Cardiac fibroblast (primary cell): ENCODE results near the gene ME3.
A peak's percentile ranks its signal among the peaks of the same experiment; 100 is the strongest.
"Not testable (repeated sequence)": the region's sequence is repeated elsewhere in the genome, so short reads cannot be mapped to it uniquely, and the experiment has no call there.

ENCODE experiments used
- DNase-seq, 2 donors: peaks; one replicate each; pipeline versions ENCODE4 v3.0.0 to v3.0.0-alpha.2; 2010; ENCODE audit warnings: low read depth in 2 of 2
- H3K4me3 ChIP-seq, 2 donors: replicated peaks in 1 of 2; 1 replicate in 1 of 2; 2 replicates in 1 of 2; pipeline ENCODE4 v1.5.1; 2011; ENCODE audit warnings: low read depth in 2 of 2, low read length in 2 of 2, mild to moderate bottlenecking in 2 of 2, moderate library complexity in 1 of 2
- TF ChIP-seq, protein P1 (sequence below): IDR thresholded peaks from one replicate; pipeline ENCODE4 v1.5.1; 2011; ENCODE audit warnings: low read depth, mild to moderate bottlenecking, low read length, inconsistent platforms

ME3 gene

DNA sequence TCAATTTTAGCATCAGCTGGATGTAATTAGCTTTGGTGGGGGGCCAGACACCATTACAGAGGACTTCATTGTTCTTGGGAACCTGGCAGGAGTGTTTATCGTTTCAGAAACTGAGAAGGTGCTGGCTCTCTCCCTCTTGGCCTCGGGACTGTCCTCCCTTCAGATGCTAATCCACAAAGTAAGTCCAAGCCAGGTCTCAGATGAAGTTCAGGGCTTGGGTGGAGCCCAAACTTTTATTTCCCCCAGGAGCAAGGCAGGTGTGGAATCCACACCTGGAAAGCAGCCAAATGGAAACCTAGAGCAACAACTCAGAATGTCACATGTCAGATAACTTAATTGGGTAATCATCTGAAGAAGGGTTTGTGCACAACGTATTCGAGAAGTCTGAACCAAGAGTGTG, 119.2 kb downstream of the ME3 start:
- no peak for DNase-seq
- H3K4me3 ChIP-seq = no peak overlapping the region
- TF ChIP-seq, protein P1, sequence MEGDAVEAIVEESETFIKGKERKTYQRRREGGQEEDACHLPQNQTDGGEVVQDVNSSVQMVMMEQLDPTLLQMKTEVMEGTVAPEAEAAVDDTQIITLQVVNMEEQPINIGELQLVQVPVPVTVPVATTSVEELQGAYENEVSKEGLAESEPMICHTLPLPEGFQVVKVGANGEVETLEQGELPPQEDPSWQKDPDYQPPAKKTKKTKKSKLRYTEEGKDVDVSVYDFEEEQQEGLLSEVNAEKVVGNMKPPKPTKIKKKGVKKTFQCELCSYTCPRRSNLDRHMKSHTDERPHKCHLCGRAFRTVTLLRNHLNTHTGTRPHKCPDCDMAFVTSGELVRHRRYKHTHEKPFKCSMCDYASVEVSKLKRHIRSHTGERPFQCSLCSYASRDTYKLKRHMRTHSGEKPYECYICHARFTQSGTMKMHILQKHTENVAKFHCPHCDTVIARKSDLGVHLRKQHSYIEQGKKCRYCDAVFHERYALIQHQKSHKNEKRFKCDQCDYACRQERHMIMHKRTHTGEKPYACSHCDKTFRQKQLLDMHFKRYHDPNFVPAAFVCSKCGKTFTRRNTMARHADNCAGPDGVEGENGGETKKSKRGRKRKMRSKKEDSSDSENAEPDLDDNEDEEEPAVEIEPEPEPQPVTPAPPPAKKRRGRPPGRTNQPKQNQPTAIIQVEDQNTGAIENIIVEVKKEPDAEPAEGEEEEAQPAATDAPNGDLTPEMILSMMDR = no peak

DNA sequence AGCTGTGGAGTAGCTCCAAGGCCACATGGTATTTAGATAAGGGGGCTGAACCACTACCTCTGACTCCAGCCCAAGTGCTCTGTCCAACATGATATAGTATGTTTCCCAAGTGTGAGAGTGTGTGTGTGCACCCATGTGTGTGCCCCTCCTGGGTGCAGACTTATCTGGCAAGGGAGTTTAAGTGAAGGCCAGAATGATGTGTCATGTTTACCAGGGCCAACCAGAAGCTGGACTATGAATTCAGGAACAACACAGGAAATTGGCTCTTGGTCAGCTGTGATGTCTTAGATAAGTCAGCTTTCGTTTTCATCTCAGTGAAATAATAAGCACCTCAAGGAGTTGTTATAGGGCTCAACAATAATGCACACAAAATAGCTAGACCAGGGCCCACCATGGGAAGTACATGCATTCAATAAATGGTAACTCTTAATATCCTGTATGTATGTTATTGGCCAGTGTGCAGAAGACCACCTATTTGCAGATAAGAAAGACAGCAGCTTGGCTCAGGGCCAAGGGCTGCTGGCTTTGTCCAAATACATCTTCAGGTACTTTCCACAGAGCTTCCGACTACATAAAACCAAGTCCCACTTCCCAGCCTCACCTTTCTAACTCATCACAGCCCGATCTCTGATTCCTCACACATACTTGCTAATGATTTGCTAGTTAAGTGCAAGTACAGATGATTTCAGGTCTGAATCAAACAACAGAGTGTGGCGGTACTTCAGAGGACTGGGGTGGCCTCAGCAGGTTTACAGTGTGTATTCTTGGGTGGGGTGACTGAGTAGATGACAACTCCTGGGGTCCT, 120.9 kb downstream of the ME3 start:
- no peak overlapping the region for H3K4me3 ChIP-seq
- TF ChIP-seq, protein P1 = no peak

DNA sequence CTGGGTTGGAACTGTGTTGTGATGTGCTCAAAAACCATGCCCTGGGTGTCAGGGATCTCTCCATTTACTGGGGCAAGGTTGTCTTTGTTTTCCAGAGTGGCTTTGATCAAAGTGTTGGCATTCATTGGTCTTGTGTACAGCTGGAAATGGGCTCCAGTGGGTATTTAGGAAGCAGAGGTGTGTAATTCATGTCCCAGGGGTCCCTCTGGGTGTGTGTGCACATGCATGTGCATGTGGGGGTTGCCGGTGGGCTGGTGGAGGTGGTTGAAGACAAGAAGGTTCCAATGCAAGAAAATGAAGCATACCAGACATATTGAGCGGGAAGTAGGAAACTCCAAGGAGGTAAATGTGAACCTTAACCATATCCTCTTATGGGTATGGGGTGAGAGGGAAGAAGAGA, 121.7 kb downstream of the ME3 start:
- TF ChIP-seq, protein P1 = no peak
- H3K4me3 ChIP-seq = no peak overlapping the region
- DNase-seq = no peak

More for the DNA sequence above, 120.9 kb downstream of the ME3 start:
- DNase-seq = peak; percentile 95 to 97

DNA sequence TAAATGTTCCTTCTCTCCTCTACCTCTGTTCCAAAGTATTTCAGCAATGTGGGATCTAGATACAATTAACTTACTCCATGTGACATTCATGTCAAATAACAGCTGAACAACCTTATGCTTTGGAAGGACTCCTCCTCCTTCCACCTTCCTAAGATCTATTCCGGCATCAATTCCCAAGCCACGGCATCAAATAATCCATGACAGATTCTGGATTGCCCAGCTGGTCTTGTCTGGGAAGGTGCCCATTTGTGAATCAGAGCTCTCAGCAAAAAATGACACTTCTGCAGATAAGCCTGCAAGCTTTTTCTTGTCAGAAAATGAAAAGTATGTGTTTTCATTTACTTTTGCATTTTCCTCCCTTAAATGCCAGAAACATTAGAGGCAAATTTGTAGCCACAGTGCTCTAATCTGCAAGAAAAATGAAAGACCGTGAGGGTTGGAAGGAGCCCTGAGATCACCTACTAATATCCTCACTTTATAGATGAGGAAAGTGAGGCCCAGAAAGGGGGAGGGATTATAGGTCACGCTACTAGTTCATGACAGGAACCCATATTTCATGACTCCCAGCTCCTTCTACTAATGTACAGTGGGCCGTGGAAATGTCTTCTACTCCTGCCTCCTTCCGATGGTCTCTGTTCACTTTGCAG, 124.0 kb downstream of the ME3 start:
- DNase-seq = peak; percentile 52 to 84
- no peak overlapping the region for H3K4me3 ChIP-seq
- TF ChIP-seq, protein P1 = no peak

DNA sequence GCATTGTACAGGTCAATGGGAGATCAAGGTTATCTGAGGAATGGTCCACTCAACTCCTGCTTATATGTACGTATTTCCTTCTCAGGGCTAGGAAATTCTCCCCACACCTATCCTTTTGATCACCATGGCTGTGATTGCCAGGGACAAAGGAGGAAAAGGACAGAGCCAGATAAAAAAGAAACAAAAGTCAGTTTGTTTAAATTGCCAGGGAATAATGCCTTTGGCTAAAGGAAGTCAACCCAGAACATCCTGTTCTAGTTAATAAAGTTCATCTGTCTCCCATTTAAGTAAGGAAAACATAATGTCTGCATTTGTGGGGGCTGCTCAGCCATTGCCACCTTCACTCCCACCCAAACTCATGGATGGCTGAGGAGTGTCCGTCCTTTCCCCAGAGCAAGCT, 124.7 kb downstream of the ME3 start:
- DNase-seq = peak; percentile 14 to 49
- H3K4me3 ChIP-seq = no peak overlapping the region
- TF ChIP-seq, protein P1 = no peak

DNA sequence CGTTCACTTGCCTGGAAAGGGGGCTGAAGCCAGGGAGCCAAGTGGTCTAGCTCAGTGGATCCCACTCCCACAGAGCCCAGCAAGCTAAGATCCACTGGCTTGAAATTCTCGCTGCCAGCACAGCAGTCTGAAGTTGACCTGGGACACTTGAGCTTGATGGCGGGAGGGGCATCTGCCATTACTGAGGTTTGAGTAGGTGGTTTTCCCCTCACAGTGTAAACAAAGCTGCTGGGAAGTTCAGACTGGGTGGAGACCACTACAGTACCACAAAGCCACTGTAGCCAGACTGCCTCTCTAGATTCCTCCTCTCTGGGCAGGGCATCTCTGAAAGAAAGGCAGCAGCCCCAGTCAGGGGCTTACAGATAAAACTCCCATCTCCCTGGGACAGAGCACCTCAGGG, 131.1 kb downstream of the ME3 start:
- not testable (repeated sequence) for DNase-seq, H3K4me3 ChIP-seq

DNA sequence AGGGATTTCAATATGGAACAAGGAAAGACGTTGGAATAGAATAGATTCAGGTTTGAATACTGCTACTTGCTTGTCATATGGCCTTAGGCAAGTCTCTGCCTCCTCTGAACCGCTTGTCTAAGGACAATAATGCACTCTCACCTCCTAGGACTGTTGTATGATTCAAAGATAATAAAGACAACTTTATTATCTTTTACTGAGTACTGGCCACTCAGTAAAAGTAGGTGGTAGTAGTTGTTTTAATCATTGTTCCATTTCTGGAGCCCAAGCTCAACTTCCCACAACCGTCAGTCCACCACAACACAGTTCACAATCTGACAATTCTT, 134.2 kb downstream of the ME3 start:
- H3K4me3 ChIP-seq = no peak overlapping the region
- DNase-seq = no peak
- TF ChIP-seq, protein P1 = no peak
